IMR-90 (cell line): Measurements from ENCODE around the gene GNAT2.
A peak's percentile ranks its signal among the peaks of the same experiment; 100 is the strongest.

Experiments
- CEBPB ChIP-seq: IDR thresholded peaks from 2 replicates; pipeline ENCODE4 v1.6.1; 2012; ENCODE audit warnings: low read depth, low read length, improper control_type of control experiment
- CTCF ChIP-seq: conservative IDR thresholded peaks from 2 replicates; pipeline ENCODE4 v1.5.1; 2012; ENCODE audit warnings: mild to moderate bottlenecking, low read depth, low read length, improper control_type of control experiment
- POLR2A ChIP-seq: IDR thresholded peaks from 2 replicates; pipeline ENCODE4 v1.6.1; 2012; ENCODE audit warnings: mild to moderate bottlenecking, low read depth, low read length
- RAD21 ChIP-seq: IDR thresholded peaks from 2 replicates; pipeline ENCODE4 v1.6.1; 2012; ENCODE audit warnings: low read length, improper control_type of control experiment
- RFX5 ChIP-seq: IDR thresholded peaks from 2 replicates; pipeline ENCODE4 v1.8.0; 2012; ENCODE audit warnings: low read depth, mild to moderate bottlenecking, low read length, moderate library complexity
- TF ChIP-seq, protein P1 (sequence below): fragments of 150-350 bp; IDR thresholded peaks from 2 replicates; pipeline ENCODE4 v1.6.1; 2017; ENCODE audit warnings: mild to moderate bottlenecking, antibody characterized with exemption, low read length, low read depth
- TF ChIP-seq, protein P2 (sequence below): fragments of 150-350 bp; IDR thresholded peaks from 2 replicates; pipeline ENCODE4 v1.6.1; 2016; ENCODE audit warnings: low read depth, mild to moderate bottlenecking, low read length, moderate library complexity, borderline replicate concordance

GRCh38 chr1:109642626-109643025 lies 23.2 kb upstream of the GNAT2 start:
- TF ChIP-seq CTCF (no peak), RAD21 (no peak), RFX5 (no peak), CEBPB (no peak), POLR2A (no peak)
- TF ChIP-seq, protein P1, sequence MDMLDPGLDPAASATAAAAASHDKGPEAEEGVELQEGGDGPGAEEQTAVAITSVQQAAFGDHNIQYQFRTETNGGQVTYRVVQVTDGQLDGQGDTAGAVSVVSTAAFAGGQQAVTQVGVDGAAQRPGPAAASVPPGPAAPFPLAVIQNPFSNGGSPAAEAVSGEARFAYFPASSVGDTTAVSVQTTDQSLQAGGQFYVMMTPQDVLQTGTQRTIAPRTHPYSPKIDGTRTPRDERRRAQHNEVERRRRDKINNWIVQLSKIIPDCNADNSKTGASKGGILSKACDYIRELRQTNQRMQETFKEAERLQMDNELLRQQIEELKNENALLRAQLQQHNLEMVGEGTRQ = peak; percentile 87
- TF ChIP-seq, protein P2, sequence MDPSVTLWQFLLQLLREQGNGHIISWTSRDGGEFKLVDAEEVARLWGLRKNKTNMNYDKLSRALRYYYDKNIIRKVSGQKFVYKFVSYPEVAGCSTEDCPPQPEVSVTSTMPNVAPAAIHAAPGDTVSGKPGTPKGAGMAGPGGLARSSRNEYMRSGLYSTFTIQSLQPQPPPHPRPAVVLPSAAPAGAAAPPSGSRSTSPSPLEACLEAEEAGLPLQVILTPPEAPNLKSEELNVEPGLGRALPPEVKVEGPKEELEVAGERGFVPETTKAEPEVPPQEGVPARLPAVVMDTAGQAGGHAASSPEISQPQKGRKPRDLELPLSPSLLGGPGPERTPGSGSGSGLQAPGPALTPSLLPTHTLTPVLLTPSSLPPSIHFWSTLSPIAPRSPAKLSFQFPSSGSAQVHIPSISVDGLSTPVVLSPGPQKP = no peak
